HCEC 1CT (cell line): Measurements from ENCODE around the gene SNAI1.
A peak's percentile ranks its signal among the peaks of the same experiment; 100 is the strongest.
"Not testable (repeated sequence)": the region's sequence is repeated elsewhere in the genome, so short reads cannot be mapped to it uniquely, and the experiment has no call there.

Source experiments
- DNase-seq: peaks from one replicate; pipeline ENCODE4 v3.0.0-alpha.2; 2017

The SNAI1 gene

GRCh38 chr20:49987015-49987867, 4.5 kb downstream of the SNAI1 start:
- no peak for DNase-seq

DNA sequence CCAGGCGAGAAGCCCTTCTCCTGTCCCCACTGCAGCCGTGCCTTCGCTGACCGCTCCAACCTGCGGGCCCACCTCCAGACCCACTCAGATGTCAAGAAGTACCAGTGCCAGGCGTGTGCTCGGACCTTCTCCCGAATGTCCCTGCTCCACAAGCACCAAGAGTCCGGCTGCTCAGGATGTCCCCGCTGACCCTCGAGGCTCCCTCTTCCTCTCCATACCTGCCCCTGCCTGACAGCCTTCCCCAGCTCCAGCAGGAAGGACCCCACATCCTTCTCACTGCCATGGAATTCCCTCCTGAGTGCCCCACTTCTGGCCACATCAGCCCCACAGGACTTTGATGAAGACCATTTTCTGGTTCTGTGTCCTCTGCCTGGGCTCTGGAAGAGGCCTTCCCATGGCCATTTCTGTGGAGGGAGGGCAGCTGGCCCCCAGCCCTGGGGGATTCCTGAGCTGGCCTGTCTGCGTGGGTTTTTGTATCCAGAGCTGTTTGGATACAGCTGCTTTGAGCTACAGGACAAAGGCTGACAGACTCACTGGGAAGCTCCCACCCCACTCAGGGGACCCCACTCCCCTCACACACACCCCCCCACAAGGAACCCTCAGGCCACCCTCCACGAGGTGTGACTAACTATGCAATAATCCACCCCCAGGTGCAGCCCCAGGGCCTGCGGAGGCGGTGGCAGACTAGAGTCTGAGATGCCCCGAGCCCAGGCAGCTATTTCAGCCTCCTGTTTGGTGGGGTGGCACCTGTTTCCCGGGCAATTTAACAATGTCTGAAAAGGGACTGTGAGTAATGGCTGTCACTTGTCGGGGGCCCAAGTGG, 5.3 kb downstream of the SNAI1 start:
- no peak for DNase-seq

GRCh38 chr20:49989234-49990065, 6.7 kb downstream of the SNAI1 start:
- DNase-seq = peak; percentile 81

GRCh38 chr20:49990271-49990720, 7.5 kb downstream of the SNAI1 start:
- DNase-seq = no peak

DNA sequence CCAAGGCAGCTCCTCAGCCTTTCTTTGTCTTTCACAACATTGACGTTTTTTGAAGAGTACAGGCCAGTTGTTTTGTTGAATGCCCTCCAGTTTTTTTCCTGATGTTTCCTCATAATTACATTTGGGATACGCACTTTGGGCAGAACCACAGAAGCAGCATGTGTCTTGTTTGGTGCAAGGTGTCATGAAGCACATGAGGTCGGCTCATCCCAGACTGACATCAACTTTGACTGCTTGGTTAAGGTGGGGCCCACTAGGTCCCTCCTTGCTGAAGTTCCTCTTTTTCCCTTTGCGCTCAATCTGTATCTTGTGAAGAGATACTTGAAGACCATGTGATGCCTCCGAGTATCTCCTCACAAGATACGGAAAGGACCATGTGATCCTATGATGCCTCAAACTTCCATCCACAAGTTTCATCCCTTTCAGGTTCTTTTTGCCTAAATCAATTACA, 10.5 kb downstream of the SNAI1 start:
- no peak for DNase-seq

- no peak for DNase-seq
These were observed 12.8 kb downstream of the SNAI1 start for GRCh38 chr20:49995586-49995985.

- DNase-seq = not testable (repeated sequence)
These were observed 15.9 kb downstream of the SNAI1 start for GRCh38 chr20:49998478-49999188.

GRCh38 chr20:49999329-49999728, 16.5 kb downstream of the SNAI1 start:
- no peak for DNase-seq

GRCh38 chr20:50000548-50001222, 17.9 kb downstream of the SNAI1 start:
- DNase-seq = not testable (repeated sequence)

DNA sequence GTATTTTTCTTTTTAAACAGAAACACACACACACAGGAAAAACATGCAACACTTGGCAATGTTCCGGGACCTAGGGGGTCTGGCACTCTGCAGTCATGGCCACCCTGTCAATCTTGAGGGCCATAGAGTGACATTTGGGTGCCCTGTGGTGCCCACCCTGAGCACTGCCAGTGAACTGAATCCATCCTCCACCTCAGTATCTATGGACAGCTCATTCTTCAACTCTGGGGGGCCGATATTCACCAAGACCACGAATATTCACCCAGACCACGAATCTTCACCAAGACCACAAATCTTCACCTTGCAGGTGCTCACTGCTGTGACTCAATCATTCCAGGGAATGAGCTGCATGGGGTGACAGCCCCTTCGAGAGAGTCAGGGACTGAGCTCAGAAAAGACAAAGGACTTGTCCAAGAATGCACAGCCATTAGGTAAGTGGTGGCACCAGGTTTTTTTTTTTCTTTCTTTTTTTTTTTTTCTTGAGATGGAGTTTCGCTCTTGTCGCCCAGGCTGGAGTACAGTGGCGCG, 19.1 kb downstream of the SNAI1 start:
- DNase-seq = no peak

GRCh38 chr20:50003253-50003656, 20.5 kb downstream of the SNAI1 start:
- DNase-seq = peak; percentile 88

GRCh38 chr20:50004229-50004628, 21.4 kb downstream of the SNAI1 start:
- no peak for DNase-seq

DNA sequence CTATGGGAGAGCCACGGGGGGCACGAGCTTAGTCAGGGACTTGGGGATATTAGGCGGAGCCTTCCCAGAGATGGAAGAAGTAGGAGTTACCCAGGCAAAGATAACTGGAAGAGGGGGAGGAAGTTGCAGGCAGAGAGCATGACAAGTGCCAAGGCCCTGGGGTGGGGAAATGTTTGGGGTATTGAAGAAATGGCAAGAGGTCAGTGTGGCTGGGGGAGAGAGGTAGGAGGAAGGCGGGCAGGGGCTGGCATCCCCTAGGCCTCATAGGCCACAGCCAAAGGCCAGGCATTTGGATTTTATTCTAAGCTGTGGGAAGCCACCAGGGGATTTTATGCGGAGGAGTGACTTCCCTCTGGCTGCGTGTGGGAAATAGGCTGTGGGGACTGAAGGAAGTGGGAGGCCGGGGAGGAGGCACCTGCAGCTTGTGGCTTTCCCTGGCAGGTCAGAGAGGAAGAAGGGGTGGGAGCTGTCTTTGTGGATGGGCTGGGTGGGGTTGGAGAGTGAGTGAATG, 22.7 kb downstream of the SNAI1 start:
- DNase-seq = no peak

- DNase-seq = no peak
These were observed 24.6 kb downstream of the SNAI1 start for GRCh38 chr20:50007369-50007768.

- DNase-seq = no peak
These were observed 25.2 kb downstream of the SNAI1 start for GRCh38 chr20:50008007-50008406.

GRCh38 chr20:50009521-50010454, 27.0 kb downstream of the SNAI1 start:
- DNase-seq = no peak

DNA sequence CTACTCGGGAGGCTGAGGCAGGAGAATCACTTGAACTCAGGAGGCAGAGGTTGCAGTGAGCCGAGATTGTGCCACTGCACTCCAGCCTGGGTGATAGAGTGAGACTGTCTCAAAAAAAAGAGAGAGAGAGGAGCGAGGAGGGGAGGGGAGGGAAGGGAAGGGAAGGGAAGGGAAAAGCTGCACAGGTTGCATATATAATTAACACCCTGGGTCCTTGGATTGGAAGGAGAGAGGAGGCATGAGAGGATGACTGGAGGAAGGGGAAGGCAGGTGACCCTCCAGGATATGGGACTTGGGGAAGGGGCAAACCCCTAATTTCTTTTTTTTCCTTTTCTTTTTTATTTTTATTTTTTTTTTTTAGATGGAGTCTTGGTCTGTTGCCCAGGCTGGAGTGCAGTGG, 28.8 kb downstream of the SNAI1 start:
- not testable (repeated sequence) for DNase-seq

- no peak for DNase-seq
These were observed 29.8 kb downstream of the SNAI1 start for GRCh38 chr20:50012282-50013263.

- DNase-seq = no peak
These were observed 31.2 kb downstream of the SNAI1 start for GRCh38 chr20:50013976-50014375.
